Rectal smooth muscle tissue (tissue), 1 donor: ENCODE results near the gene TRIP11.
A peak's percentile ranks its signal among the peaks of the same experiment; 100 is the strongest.

Experiments used
- H3K27ac ChIP-seq: one replicate; pipeline ENCODE4 v1.7.0; 2013; ENCODE audit warnings: low read depth, low read length, inconsistent platforms
- H3K27me3 ChIP-seq: one replicate; pipeline ENCODE4 v1.7.0; 2013; ENCODE audit warnings: low read length; ENCODE audit not compliant: control insufficient read depth, insufficient read depth
- H3K36me3 ChIP-seq: one replicate; pipeline ENCODE4 v1.7.0; 2013; ENCODE audit warnings: low read length; ENCODE audit not compliant: control insufficient read depth, insufficient read depth
- H3K4me1 ChIP-seq: one replicate; pipeline ENCODE4 v1.7.0; 2013; ENCODE audit warnings: low read length; ENCODE audit not compliant: control insufficient read depth, insufficient read depth
- H3K4me3 ChIP-seq: one replicate; pipeline ENCODE4 v1.7.0; 2013; ENCODE audit warnings: low read length
- H3K9ac ChIP-seq: one replicate; pipeline ENCODE4 v1.7.0; 2013; ENCODE audit warnings: low read length

TRIP11 gene

DNA sequence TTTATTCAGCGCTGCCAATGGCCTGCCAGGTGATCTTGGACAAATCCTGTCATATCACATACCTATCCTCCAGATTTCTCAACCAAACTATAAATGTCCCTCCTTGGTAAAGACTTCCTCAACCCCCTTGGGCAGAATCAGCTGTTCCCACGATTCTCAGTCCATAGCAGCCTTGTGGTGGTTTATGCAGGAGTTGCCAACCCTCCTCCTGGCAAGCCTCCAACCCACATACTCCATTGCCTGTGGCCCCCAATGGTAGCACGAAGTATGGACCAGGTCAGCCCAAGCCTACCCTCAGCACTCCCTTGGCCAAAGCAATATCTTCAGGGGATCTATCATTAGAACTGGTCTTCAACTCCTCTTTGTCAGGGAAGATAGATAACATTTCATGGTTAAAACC, 119.3 kb downstream of the TRIP11 start:
- no peaks in the 10 kb centered on the region for H3K27me3 ChIP-seq
- H3K27ac ChIP-seq, result no peak overlapping the region
- no peaks in the 10 kb centered on the region for H3K4me1 ChIP-seq
- H3K9ac ChIP-seq, result no peak overlapping the region
- no peak overlapping the region for H3K4me3 ChIP-seq
- H3K36me3 ChIP-seq, result no peaks in the 10 kb centered on the region

DNA sequence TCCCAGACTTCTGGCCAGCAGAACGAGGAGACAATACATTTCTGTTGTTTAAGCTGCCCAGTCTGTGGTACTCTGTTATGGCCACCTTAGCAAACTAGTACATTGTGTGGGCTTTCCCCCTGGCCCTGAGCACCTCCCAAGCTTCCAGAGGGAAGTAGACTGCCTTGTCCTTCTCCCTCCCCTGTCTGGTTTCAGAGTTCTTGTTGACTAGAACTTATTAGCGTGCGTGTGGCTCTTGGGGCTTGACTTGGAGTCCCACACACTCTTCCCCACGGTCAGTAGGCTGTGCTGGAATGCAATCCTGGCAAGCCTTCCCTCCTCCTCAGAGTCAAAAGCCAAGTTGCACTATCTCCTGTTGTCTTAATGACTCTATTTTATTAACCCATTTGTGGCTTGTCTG, 120.0 kb downstream of the TRIP11 start:
- no peak overlapping the region for H3K4me3 ChIP-seq
- peak overlapping the region; percentile 44 for H3K27ac ChIP-seq
- H3K27me3 ChIP-seq, result no peaks in the 10 kb centered on the region
- H3K36me3 ChIP-seq, result no peaks in the 10 kb centered on the region
- no peaks in the 10 kb centered on the region for H3K4me1 ChIP-seq
- H3K9ac ChIP-seq, result no peak overlapping the region

DNA sequence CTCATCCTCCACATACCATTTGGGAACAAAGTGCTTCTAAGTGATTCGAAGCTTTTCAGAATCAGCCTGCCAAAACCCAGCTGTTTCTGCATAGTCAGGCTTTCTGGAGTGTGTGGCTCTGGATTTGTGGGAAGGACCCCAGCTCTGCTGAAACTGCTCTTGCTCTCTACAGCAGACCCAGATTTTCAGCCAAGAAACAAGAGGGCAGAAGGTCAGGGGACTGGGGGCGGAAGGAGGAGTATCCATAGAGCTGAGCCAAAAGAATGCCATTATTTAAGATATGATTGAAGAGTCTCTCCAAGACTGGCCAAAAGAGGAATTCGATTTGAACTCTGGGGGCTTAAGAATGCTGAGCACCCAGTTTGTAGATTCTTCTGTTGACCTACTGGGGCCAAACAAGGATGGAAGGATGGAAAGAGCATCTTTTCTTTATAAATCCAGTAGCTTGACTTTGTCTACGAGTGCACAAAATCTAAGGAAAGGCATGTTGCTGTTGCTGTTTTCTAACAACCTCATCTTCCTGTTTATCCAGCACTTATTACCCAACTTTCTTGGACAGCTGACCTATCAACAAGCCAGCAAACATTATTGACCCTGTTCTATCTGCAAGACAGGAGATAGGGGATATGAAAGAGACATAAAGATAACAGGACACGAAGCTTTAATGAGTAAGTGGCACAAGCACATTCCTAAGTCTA, 121.5 kb downstream of the TRIP11 start:
- H3K36me3 ChIP-seq, result no peaks in the 10 kb centered on the region
- H3K4me1 ChIP-seq, result no peaks in the 10 kb centered on the region
- no peak overlapping the region for H3K27ac ChIP-seq
- no peak overlapping the region for H3K4me3 ChIP-seq
- H3K9ac ChIP-seq, result no peak overlapping the region
- H3K27me3 ChIP-seq, result no peaks in the 10 kb centered on the region
